K562 (cell line): ENCODE results near the gene NQO2. TPM values are rescaled to one million over a fixed set of nuclear protein-coding genes. Genes with fewer than 3 reads are reported as not detected.

ENCODE experiments used
- BCL6 ChIP-seq: fragments of 250-450 bp; sonication (Bioruptor Pico); IDR thresholded peaks from 2 replicates; pipeline ENCODE4 v1.4.0; 2020
- FOSL1 ChIP-seq: fragments of 200-800 bp; sonication (Bioruptor generic); conservative IDR thresholded peaks from 2 replicates; pipeline ENCODE4 v1.6.1; 2016; ENCODE audit warnings: missing genetic modification characterization, missing compliant biosample characterization
- GATAD2A ChIP-seq: fragments of 450-650 bp; IDR thresholded peaks from 2 replicates; pipeline ENCODE4 v1.6.1; 2017
- HDAC1 ChIP-seq, 2 experiments: fragments of 450-650 bp; IDR thresholded peaks; 2 replicates each; pipeline ENCODE4 v1.6.1; 2016 to 2017; ENCODE audit warnings: inconsistent platforms in 1 of 2, mild to moderate bottlenecking in 1 of 2, moderate library complexity in 1 of 2
- MAZ ChIP-seq, 2 experiments: fragments of 450-650 bp in 1 of 2; sonication (generic) in 1 of 2; formaldehyde crosslinking; IDR thresholded peaks in 1 of 2; conservative IDR thresholded peaks in 1 of 2; 2 replicates each; pipeline versions ENCODE4 v1.4.0 to v1.5.0; 2020; ENCODE audit warnings: mild to moderate bottlenecking in 1 of 2, missing genetic modification reagents in 1 of 2
- MBD2 ChIP-seq: sonication (generic); IDR thresholded peaks from 2 replicates; pipeline ENCODE4 v1.6.1; 2016; ENCODE audit warnings: low read depth, borderline replicate concordance
- NR2C2 ChIP-seq, 2 experiments: fragments of 200-800 bp in 1 of 2; sonication (Bioruptor generic) in 1 of 2; sonication (generic) in 1 of 2; formaldehyde crosslinking in 1 of 2; IDR thresholded peaks; 2 replicates each; pipeline versions ENCODE4 v1.6.1 to v1.8.0; 2016 to 2022; ENCODE audit warnings: mild to moderate bottlenecking in 1 of 2, missing compliant biosample characterization in 1 of 2, missing genetic modification characterization in 1 of 2, missing genetic modification reagents in 1 of 2
- PHB ChIP-seq: fragments of 250-450 bp; sonication (Bioruptor Pico); IDR thresholded peaks from 2 replicates; pipeline ENCODE4 v1.5.0; 2021
- PTRF ChIP-seq: fragments of 450-650 bp; IDR thresholded peaks from 2 replicates; pipeline ENCODE4 v1.6.1; 2016; ENCODE audit warnings: mild to moderate bottlenecking, missing genetic modification characterization, missing compliant biosample characterization
- SAFB ChIP-seq: fragments of 200-400 bp; formaldehyde crosslinking; IDR thresholded peaks from 2 replicates; pipeline ENCODE4 v1.6.1; 2017; ENCODE audit warnings: low read depth, low read length, borderline replicate concordance
- TEAD2 ChIP-seq: fragments of 450-650 bp; IDR thresholded peaks from 2 replicates; pipeline ENCODE4 v1.6.1; 2016; ENCODE audit warnings: missing genetic modification characterization, control low read depth, missing compliant biosample characterization
- ZFX ChIP-seq: sonication (generic); formaldehyde crosslinking; IDR thresholded peaks from 2 replicates; pipeline ENCODE4 v1.8.0; 2022; ENCODE audit warnings: mild to moderate bottlenecking, missing genetic modification reagents, moderate library complexity
- ZNF695 ChIP-seq: fragments of 450-650 bp; formaldehyde crosslinking; IDR thresholded peaks from 2 replicates; pipeline ENCODE4 v1.4.0; 2020; ENCODE audit warnings: mild to moderate bottlenecking, moderate library complexity
- polyA plus RNA-seq, 8 experiments: library from polyadenylated mRNA; depleted of rRNA in 4 of 8; stranded (reverse) in 5 of 8; unstranded in 3 of 8; fragments of >200 nt; fragmentation: Nextera tagmentation in 2 of 8; fragmentation: Illumina TruSeq in 1 of 8; extraction: Ambion mirVana in 2 of 8; extraction: Trizol in 1 of 8; gene quantifications; 2 replicates each; pipeline versions ENCODE4 v1.2.1 to v1.2.3, GENCODE V29; 2011 to 2014; ENCODE audit warnings: inconsistent platforms in 1 of 8, missing spikeins in 1 of 8
- total RNA-seq, 7 experiments: library from RNA; depleted of rRNA in 6 of 7; stranded (reverse); fragments of >200 nt in 6 of 7; fragmentation: Illumina TruSeq in 2 of 7; extraction: Trizol in 2 of 7; gene quantifications; 2 replicates each; pipeline versions ENCODE4 v1.2.1 to v1.2.3, GENCODE V29; 2011 to 2021; ENCODE audit warnings: low replicate concordance in 1 of 7
- TF ChIP-seq, protein P1 (sequence below): fragments of 250-450 bp; sonication (Bioruptor Pico); IDR thresholded peaks from 2 replicates; pipeline ENCODE4 v1.9.0; 2021; ENCODE audit warnings: mild to moderate bottlenecking
- TF ChIP-seq, protein P2 (sequence below): sonication (generic); formaldehyde crosslinking; IDR thresholded peaks from 2 replicates; pipeline ENCODE4 v1.8.0; 2022; ENCODE audit warnings: missing genetic modification reagents, mild to moderate bottlenecking, moderate library complexity, borderline replicate concordance
- TF ChIP-seq, protein P3 (sequence below): IDR thresholded peaks from 2 replicates; pipeline ENCODE4 v1.6.1; 2014; ENCODE audit warnings: antibody characterized with exemption

Gene NQO2
- total and polyA plus RNA-seq, 9 of the 15 experiments (the other 6 are each of a cell fraction or from before 2014, with no cell fraction given) = 54.6 to 214 (median 116) TPM

DNA sequence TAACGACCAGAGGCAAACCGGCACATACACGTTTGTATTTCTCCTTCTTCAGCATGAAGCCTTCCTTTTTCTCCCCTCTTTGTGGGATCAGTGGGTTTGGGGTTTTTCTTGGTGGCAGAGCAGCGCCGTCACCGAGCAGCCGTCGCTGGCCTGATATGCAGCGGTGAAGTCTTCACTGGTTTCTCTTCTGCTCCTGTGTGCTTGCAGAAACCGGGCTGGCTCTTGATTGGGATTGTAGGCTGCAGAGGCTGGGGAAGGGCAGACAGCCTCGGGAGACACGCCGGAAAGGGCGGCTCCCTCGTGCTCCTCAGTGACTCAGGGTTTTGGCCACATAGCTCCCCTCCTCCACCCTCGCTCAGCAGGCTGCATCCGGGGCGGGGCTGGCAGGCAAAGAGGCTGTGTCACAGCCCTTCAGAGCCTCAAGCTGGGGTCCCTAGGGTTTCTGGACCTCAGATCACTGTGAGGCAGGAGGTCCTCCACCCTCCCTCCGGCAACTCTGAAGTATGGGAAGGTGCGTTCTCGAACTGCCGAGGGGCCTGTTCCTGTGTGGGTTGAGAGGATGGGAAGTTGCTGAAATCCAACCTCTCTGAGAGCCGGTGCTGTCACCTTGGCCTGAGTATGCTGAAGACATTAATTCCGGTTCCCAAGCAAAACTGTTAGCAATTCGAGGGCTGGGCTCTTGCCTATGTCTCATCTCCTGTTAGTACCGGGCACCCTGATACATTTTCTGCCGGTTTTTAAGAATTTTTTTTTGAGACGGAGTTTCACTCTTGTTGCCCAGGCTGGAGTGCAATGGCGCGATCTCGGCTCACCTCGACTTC lies 24.2 kb downstream of the NQO2 start (continued):
- TF ChIP-seq, protein P1, sequence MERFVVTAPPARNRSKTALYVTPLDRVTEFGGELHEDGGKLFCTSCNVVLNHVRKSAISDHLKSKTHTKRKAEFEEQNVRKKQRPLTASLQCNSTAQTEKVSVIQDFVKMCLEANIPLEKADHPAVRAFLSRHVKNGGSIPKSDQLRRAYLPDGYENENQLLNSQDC = 0 out of 2 replicates have a peak, but pooled peaks have one; percentile 38
- TF ChIP-seq ZFX (peak; percentile 54), BCL6 (no peak), MAZ (CRISPR knock-in tag; conservative IDR thresholded peaks at IDR 0.05 in 1 of 2, IDR thresholded peaks at IDR 0.05 in 1 of 2) (peak; percentile 73 to 95), PTRF (tag) (peak; percentile 35; the same call in 1 of the 2 replicates), PHB (CRISPR knock-in tag) (peak; percentile 74; the same call in 1 of the 2 replicates), GATAD2A (peak; percentile 71), MBD2 (peak; percentile 79; the same call in 1 of the 2 replicates), ZNF695 (CRISPR knock-in tag) (no peak), HDAC1 (IDR thresholded peaks at IDR 0.05) (peak in 1 of 2 experiments; percentile 92; a peak in 2 of 4 replicates), FOSL1 (tag) (peak; percentile 95), SAFB (no peak), NR2C2 (CRISPR knock-in tag; IDR thresholded peaks at IDR 0.05) (peak; percentile 81), NR2C2 (tag; IDR thresholded peaks at IDR 0.05) (peak; percentile 77), TEAD2 (tag) (peak; percentile 58; the same call in 1 of the 2 replicates)
- TF ChIP-seq, protein P2, sequence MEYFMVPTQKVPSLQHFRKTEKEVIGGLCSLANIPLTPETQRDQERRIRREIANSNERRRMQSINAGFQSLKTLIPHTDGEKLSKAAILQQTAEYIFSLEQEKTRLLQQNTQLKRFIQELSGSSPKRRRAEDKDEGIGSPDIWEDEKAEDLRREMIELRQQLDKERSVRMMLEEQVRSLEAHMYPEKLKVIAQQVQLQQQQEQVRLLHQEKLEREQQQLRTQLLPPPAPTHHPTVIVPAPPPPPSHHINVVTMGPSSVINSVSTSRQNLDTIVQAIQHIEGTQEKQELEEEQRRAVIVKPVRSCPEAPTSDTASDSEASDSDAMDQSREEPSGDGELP (CRISPR knock-in tag) = peak; percentile 97
- TF ChIP-seq, protein P3, sequence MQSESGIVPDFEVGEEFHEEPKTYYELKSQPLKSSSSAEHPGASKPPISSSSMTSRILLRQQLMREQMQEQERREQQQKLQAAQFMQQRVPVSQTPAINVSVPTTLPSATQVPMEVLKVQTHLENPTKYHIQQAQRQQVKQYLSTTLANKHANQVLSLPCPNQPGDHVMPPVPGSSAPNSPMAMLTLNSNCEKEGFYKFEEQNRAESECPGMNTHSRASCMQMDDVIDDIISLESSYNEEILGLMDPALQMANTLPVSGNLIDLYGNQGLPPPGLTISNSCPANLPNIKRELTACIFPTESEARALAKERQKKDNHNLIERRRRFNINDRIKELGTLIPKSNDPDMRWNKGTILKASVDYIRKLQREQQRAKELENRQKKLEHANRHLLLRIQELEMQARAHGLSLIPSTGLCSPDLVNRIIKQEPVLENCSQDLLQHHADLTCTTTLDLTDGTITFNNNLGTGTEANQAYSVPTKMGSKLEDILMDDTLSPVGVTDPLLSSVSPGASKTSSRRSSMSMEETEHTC = peak; percentile 93
